BE2C (cell line): ENCODE measurements around the gene MAPK7.
A peak's percentile ranks its signal among the peaks of the same experiment; 100 is the strongest.

ENCODE experiments used
- DNase-seq: peaks from one replicate; pipeline ENCODE4 v3.0.0-alpha.2; 2020
- H3K27me3 ChIP-seq: fragments of 250-450 bp; sonication (Bioruptor Pico); 2 replicates; pipeline ENCODE4 v1.5.1; 2020; ENCODE audit warnings: mild to moderate bottlenecking
- H3K36me3 ChIP-seq: fragments of 250-450 bp; sonication (Bioruptor Pico); 2 replicates; pipeline ENCODE4 v1.5.1; 2020; ENCODE audit warnings: mild to moderate bottlenecking
- H3K4me1 ChIP-seq: fragments of 250-450 bp; sonication (Bioruptor Pico); 2 replicates; pipeline ENCODE4 v1.5.1; 2020
- H3K4me3 ChIP-seq: 2 replicates; pipeline ENCODE4 v1.5.1; 2011; ENCODE audit warnings: low read depth, low read length
- H3K9me3 ChIP-seq: fragments of 250-450 bp; sonication (Bioruptor Pico); 2 replicates; pipeline ENCODE4 v1.5.1; 2020
- CTCF ChIP-seq: IDR thresholded peaks from 2 replicates; pipeline ENCODE4 v1.5.1; 2012; ENCODE audit warnings: mild to moderate bottlenecking, low read depth, low read length

Gene MAPK7

GRCh38 chr17:19331543-19332245, 46.6 kb upstream of the MAPK7 start:
- no peak for TF ChIP-seq CTCF
- Histone ChIP-seq H3K36me3 (no peaks in the 10 kb centered on the region), H3K4me1 (no peaks in the 10 kb centered on the region), H3K27me3 (no peaks in the 10 kb centered on the region), H3K4me3 (no peak overlapping the region), H3K9me3 (no peaks in the 10 kb centered on the region)
- DNase-seq = no peak

GRCh38 chr17:19332371-19333131, 45.7 kb upstream of the MAPK7 start:
- peak; percentile 45 for DNase-seq
- H3K4me3 ChIP-seq = no peak overlapping the region
- H3K4me1 ChIP-seq = no peaks in the 10 kb centered on the region
- no peak for TF ChIP-seq CTCF
- no peaks in the 10 kb centered on the region for H3K9me3 ChIP-seq
- H3K36me3 ChIP-seq = no peaks in the 10 kb centered on the region
- no peaks in the 10 kb centered on the region for H3K27me3 ChIP-seq

DNA sequence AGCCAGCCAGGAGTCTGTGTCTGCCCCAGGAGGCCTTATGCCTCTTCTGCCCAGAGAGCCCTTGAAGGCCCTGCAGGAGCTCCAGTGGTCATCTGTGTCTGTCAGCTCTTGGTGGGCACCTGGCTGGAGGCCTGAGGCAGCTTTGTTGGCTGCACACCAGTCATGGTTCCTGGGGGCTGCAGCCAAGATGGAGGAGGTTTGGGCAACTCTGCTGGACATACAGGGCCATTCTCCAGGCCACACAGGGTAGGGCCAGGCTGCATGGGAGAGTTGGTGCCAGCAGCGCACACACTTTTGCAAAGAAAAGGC, 45.2 kb upstream of the MAPK7 start:
- H3K27me3 ChIP-seq = no peaks in the 10 kb centered on the region
- no peak overlapping the region for H3K4me3 ChIP-seq
- no peaks in the 10 kb centered on the region for H3K36me3 ChIP-seq
- no peaks in the 10 kb centered on the region for H3K9me3 ChIP-seq
- no peaks in the 10 kb centered on the region for H3K4me1 ChIP-seq
- TF ChIP-seq CTCF = no peak
- DNase-seq = no peak

- no peak overlapping the region for H3K4me3 ChIP-seq
- no peaks in the 10 kb centered on the region for H3K36me3 ChIP-seq
- no peak for TF ChIP-seq CTCF
- no peak for DNase-seq
- no peaks in the 10 kb centered on the region for H3K4me1 ChIP-seq
- no peaks in the 10 kb centered on the region for H3K9me3 ChIP-seq
- H3K27me3 ChIP-seq = no peaks in the 10 kb centered on the region
Measured at GRCh38 chr17:19333736-19334290, 44.5 kb upstream of the MAPK7 start.

DNA sequence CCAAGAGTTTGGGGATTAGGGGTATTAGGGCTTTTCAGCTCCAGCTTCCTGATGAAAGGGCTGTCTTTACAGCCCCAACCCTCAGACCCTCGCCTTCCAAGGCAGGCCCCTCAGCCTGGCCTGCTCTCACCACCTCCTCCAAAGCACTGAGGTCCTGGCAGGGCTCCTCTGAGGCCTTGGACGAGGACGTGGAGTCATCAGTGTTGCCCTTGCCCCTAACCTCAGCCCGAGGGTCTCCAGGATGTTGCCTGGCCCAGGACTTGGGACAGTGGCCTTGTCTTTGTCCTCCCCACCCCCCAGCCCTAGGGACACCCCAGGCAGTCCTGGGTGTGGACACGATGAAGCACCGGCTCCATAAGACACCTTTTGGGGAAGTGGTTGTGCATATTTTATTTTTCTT, 44.0 kb upstream of the MAPK7 start:
- no peak overlapping the region for H3K4me3 ChIP-seq
- no peak for TF ChIP-seq CTCF
- H3K36me3 ChIP-seq = no peaks in the 10 kb centered on the region
- DNase-seq = no peak
- H3K27me3 ChIP-seq = no peaks in the 10 kb centered on the region
- no peaks in the 10 kb centered on the region for H3K9me3 ChIP-seq
- no peaks in the 10 kb centered on the region for H3K4me1 ChIP-seq
